ENCODE measurements around the gene MAOA.

MAOA gene

DNA sequence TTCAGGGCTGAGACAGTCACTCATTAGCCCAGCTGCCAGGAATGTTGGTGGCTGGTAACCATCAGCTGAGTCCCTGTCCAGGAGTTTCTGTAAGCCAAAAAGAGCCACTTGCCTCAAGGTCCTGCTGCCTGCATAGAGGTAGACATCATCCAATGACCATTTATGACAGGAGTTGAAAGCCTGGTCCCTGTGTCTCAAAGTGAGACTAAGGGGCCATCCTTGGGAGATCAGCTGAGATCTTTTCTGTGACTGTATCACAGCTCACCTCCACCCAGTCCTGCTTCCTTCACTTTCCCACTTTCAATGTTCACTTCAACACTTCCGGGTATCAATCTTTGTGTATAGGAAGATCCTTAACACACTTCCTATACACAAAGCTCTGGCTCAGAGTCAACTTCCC lies 28.4 kb upstream of the MAOA start:
- no peak overlapping the region for H3K4me3 Mint-ChIP-seq
- H3K4me1 Mint-ChIP-seq, result no peaks in the 10 kb centered on the region
- H3K9me3 Mint-ChIP-seq, result no peaks in the 10 kb centered on the region
- H3K27me3 Mint-ChIP-seq (ENCODE audit: low read depth), result peaks cover 5% of the 10 kb centered on the region
- TF ChIP-seq, protein P1, sequence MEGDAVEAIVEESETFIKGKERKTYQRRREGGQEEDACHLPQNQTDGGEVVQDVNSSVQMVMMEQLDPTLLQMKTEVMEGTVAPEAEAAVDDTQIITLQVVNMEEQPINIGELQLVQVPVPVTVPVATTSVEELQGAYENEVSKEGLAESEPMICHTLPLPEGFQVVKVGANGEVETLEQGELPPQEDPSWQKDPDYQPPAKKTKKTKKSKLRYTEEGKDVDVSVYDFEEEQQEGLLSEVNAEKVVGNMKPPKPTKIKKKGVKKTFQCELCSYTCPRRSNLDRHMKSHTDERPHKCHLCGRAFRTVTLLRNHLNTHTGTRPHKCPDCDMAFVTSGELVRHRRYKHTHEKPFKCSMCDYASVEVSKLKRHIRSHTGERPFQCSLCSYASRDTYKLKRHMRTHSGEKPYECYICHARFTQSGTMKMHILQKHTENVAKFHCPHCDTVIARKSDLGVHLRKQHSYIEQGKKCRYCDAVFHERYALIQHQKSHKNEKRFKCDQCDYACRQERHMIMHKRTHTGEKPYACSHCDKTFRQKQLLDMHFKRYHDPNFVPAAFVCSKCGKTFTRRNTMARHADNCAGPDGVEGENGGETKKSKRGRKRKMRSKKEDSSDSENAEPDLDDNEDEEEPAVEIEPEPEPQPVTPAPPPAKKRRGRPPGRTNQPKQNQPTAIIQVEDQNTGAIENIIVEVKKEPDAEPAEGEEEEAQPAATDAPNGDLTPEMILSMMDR (IDR thresholded peaks at IDR 0.05; ENCODE audit: unreplicated experiment in 3 of 3), result no peak
- no peaks in the 10 kb centered on the region for H3K36me3 Mint-ChIP-seq (ENCODE audit: low read depth)
- no peak overlapping the region for H3K27ac Mint-ChIP-seq

DNA sequence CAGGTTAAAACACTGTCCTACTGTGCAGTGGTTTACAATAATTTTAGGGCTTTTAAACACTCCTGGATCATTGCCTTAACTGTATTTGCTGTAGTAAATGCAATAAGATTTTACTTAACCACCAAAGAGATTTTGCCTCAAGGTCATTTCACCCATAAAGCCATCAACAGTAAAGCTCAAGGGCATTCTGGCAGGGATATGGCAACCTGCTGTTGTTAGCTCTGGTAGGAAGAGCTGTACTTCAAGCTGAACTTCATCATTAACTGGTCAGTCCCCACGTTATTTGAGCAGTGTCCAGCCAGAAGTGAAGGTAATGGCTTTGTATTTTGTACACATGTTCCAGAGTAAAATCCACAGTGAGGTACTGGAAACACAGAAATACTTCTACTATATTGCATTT lies 26.9 kb upstream of the MAOA start:
- TF ChIP-seq, protein P1 (IDR thresholded peaks at IDR 0.05; ENCODE audit: unreplicated experiment in 3 of 3), result no peak
- Mint-ChIP-seq H3K4me1 (no peaks in the 10 kb centered on the region), H3K9me3 (no peaks in the 10 kb centered on the region), H3K27ac (no peak overlapping the region), H3K4me3 (no peak overlapping the region), H3K27me3 (ENCODE audit: low read depth) (no peaks in the 10 kb centered on the region), H3K36me3 (ENCODE audit: low read depth) (no peaks in the 10 kb centered on the region)

- Mint-ChIP-seq H3K4me3 (no peak overlapping the region), H3K4me1 (no peaks in the 10 kb centered on the region), H3K27ac (no peak overlapping the region), H3K27me3 (ENCODE audit: low read depth) (no peaks in the 10 kb centered on the region), H3K9me3 (peaks cover 3% of the 10 kb centered on the region), H3K36me3 (ENCODE audit: low read depth) (no peaks in the 10 kb centered on the region)
- TF ChIP-seq, protein P1 (IDR thresholded peaks at IDR 0.05; ENCODE audit: unreplicated experiment in 3 of 3), result no peak
Observed at GRCh38 chrX:43631841-43632240, 24.3 kb upstream of the MAOA start.

DNA sequence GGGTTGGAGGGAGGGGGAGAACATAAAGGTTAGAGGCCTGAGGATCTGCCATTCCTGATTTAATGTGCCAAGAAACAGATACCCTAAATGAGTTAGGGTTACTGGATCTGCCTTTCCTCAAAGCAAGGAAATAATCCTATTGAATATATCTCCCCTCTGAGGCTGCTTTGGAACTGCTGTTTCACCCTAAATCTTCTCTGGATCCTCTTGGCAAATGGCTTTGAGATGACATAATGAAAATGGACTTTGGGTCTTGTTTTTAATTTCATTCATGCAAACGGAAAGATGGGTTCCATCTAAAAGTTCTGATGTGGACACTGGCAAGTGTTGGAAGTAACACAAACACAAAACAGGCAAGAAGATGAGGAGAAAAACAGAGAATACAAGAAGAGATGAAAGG lies 23.0 kb upstream of the MAOA start:
- H3K27me3 Mint-ChIP-seq (ENCODE audit: low read depth), result no peaks in the 10 kb centered on the region
- TF ChIP-seq, protein P1 (IDR thresholded peaks at IDR 0.05; ENCODE audit: unreplicated experiment in 3 of 3), result no peak
- no peaks in the 10 kb centered on the region for H3K4me1 Mint-ChIP-seq
- peak overlapping the region in 1 of 3 experiments; percentile 37 for H3K27ac Mint-ChIP-seq
- peaks cover 3% of the 10 kb centered on the region for H3K9me3 Mint-ChIP-seq
- no peak overlapping the region for H3K4me3 Mint-ChIP-seq
- H3K36me3 Mint-ChIP-seq (ENCODE audit: low read depth), result no peaks in the 10 kb centered on the region

- H3K36me3 Mint-ChIP-seq (ENCODE audit: low read depth), result no peaks in the 10 kb centered on the region
- no peaks in the 10 kb centered on the region for H3K27me3 Mint-ChIP-seq (ENCODE audit: low read depth)
- no peaks in the 10 kb centered on the region for H3K4me1 Mint-ChIP-seq
- H3K4me3 Mint-ChIP-seq, result no peak overlapping the region
- no peak overlapping the region for H3K27ac Mint-ChIP-seq
- TF ChIP-seq, protein P1 (IDR thresholded peaks at IDR 0.05; ENCODE audit: unreplicated experiment in 3 of 3), result no peak
- peaks cover 3% of the 10 kb centered on the region for H3K9me3 Mint-ChIP-seq
Observed at GRCh38 chrX:43633757-43634156, 22.3 kb upstream of the MAOA start.

DNA sequence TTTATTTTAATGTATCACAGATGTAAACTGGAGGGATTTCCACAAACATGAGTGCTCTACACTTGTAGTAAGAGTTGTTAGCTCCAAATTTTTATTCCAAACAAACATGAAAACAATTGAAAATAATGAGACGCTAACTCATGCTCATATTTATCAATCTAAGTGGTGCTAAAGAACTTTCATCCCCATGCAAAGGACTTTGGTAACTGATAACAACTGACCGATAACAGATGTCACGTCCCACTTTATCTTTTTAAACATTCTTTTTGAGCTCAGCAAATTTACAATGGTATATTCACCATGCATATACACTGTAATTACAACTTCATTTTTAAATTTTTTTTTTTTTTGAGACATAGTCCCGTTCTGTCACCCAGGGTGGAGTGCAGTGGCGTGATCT lies 15.6 kb upstream of the MAOA start:
- H3K9me3 Mint-ChIP-seq, result peaks cover 4% of the 10 kb centered on the region
- H3K4me3 Mint-ChIP-seq, result no peak overlapping the region
- H3K4me1 Mint-ChIP-seq, result no peaks in the 10 kb centered on the region
- TF ChIP-seq, protein P1 (IDR thresholded peaks at IDR 0.05; ENCODE audit: unreplicated experiment in 3 of 3), result no peak
- H3K36me3 Mint-ChIP-seq (ENCODE audit: low read depth), result no peaks in the 10 kb centered on the region
- no peak overlapping the region for H3K27ac Mint-ChIP-seq
- H3K27me3 Mint-ChIP-seq (ENCODE audit: low read depth), result no peaks in the 10 kb centered on the region
